Activated CD4-positive, alpha-beta memory T cell treated with anti-CD3 and anti-CD28 coated beads for 36 hours (primary cell): ENCODE measurements around the gene ACER1. TPM values are rescaled to one million over a fixed set of nuclear protein-coding genes. Genes with fewer than 3 reads are reported as not detected.
A peak's percentile ranks its signal among the peaks of the same experiment; 100 is the strongest.
"Not testable (repeated sequence)": the region's sequence is repeated elsewhere in the genome, so short reads cannot be mapped to it uniquely, and the experiment has no call there.

Experiments
- CTCF ChIA-PET: fragments of 350-600 bp; sonication (Branson Sonifier 250); formaldehyde crosslinking; loops from one replicate; lab custom pipeline; 2021; ENCODE audit warnings: antibody characterized with exemption, inconsistent platforms; lab: Charles Lee
- POLR2A ChIA-PET: fragments of 350-600 bp; sonication (Branson Sonifier 250); formaldehyde crosslinking; loops from one replicate; lab custom pipeline; 2021; ENCODE audit warnings: antibody characterized with exemption; lab: Charles Lee
- DNase-seq: peaks from one replicate; pipeline ENCODE4 v3.0.0-alpha.2; 2020
- H3K27ac Mint-ChIP-seq: one replicate; pipeline ENCODE4 v1.8.0; 2021; ENCODE audit warnings: mixed read lengths
- H3K27me3 Mint-ChIP-seq: one replicate; pipeline ENCODE4 v1.8.0; 2021; ENCODE audit warnings: mixed read lengths
- H3K36me3 Mint-ChIP-seq: one replicate; pipeline ENCODE4 v1.8.0; 2021; ENCODE audit warnings: mixed read lengths
- H3K4me1 Mint-ChIP-seq: one replicate; pipeline ENCODE4 v1.8.0; 2021; ENCODE audit warnings: low read depth, mixed read lengths
- H3K4me3 Mint-ChIP-seq: one replicate; pipeline ENCODE4 v1.8.0; 2021; ENCODE audit warnings: mild to moderate bottlenecking, mixed read lengths
- H3K9me3 Mint-ChIP-seq: one replicate; pipeline ENCODE4 v1.8.0; 2021; ENCODE audit warnings: mixed read lengths
- intact Hi-C: fragments of 100-400 bp; cut with micrococcal nuclease; formaldehyde crosslinking; loops from one replicate; pipeline ENCODE4 v1.15.1; 2023
- total RNA-seq, 2 experiments: library from RNA; stranded (reverse); gene quantifications; one replicate each; pipeline ENCODE4 v1.2.3, GENCODE V29; 2021

ACER1 gene
- total RNA-seq, 2 experiments from 2014 or later, result 0.14 TPM; not detected in 1

GRCh38 chr19:6373096-6373812 lies 39.8 kb upstream of the ACER1 start:
- Mint-ChIP-seq H3K36me3 (peaks cover 2% of the 10 kb centered on the region), H3K27me3 (no peaks in the 10 kb centered on the region), H3K27ac (peak overlapping the region; percentile 88), H3K4me1 (peaks cover 11% of the 10 kb centered on the region), H3K4me3 (peak overlapping the region; percentile 80), H3K9me3 (no peaks in the 10 kb centered on the region)
- intact Hi-C loops, result loop anchor here (1.0 to 10.0 kb wide), 6 partner anchors 20 to 693 kb away; partner anchors contain the start of genes GPR108, GTF2F1, MICOS13 and TRIP10
- ChIA-PET POLR2A (interaction anchor here (0.9 to 3.4 kb wide), 4 partner anchors 11 to 108 kb away, joined by 3 to 29 read pairs (median 10); partner anchors contain the start of genes CLPP, DENND1C, GTF2F1 and KHSRP), CTCF (interaction anchor here (0.9 to 1.8 kb wide), 4 partner anchors 10 to 490 kb away, joined by 3 to 7 read pairs (median 4); partner anchors contain the start of gene DENND1C)
- peak; percentile 100 for DNase-seq

DNA sequence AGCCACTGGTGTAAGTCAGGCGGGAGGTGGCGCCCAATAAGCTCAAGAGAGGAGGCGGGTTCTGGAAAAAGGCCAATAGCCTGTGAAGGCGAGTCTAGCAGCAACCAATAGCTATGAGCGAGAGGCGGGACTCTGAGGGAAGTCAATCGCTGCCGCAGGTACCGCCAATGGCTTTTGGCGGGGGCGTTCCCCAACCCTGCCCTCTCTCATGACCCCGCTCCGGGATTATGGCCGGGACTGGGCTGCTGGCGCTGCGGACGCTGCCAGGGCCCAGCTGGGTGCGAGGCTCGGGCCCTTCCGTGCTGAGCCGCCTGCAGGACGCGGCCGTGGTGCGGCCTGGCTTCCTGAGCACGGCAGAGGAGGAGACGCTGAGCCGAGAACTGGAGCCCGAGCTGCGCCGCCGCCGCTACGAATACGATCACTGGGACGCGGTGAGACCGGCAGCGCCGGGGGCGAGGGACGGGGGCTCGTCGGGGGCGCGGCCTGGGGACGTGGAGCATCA lies 39.2 kb upstream of the ACER1 start, which contains the start of gene ALKBH7:
TSS of gene ALKBH7 (plus strand) at position 201 of the 502 bp plus-strand sequence. CDS start at position 228, 27 bp downstream.
- Mint-ChIP-seq H3K27ac (peak within 1 kb of the TSS; percentile 88), H3K36me3 (peaks cover 4% of the 10 kb centered on the region), H3K9me3 (no peaks in the 10 kb centered on the region), H3K4me3 (peak within 1 kb of the TSS; percentile 80), H3K4me1 (peaks cover 11% of the 10 kb centered on the region), H3K27me3 (no peaks in the 10 kb centered on the region)
- CTCF ChIA-PET, result interaction anchor here (0.9 to 1.8 kb wide), 6 partner anchors 9 to 491 kb away, joined by 3 to 7 read pairs (median 4); partner anchors contain the start of genes CLPP and DENND1C
- POLR2A ChIA-PET, result interaction anchor here (0.7 to 3.4 kb wide), 5 partner anchors 10 to 109 kb away, joined by 3 to 29 read pairs (median 4); partner anchors contain the start of genes CLPP, DENND1C, GTF2F1 and KHSRP
- intact Hi-C loops, result loop anchor here (1.0 to 10.0 kb wide), 7 partner anchors 11 to 692 kb away; partner anchors contain the start of genes CLPP, GPR108, GTF2F1 and MICOS13
- DNase-seq, result peak; percentile 98

- intact Hi-C loops, result no loop called here
- CTCF ChIA-PET, result no interaction called here
- no peak overlapping the region for H3K4me3 Mint-ChIP-seq
Measured at GRCh38 chr19:6364353-6364752, 30.9 kb upstream of the ACER1 start.

DNA sequence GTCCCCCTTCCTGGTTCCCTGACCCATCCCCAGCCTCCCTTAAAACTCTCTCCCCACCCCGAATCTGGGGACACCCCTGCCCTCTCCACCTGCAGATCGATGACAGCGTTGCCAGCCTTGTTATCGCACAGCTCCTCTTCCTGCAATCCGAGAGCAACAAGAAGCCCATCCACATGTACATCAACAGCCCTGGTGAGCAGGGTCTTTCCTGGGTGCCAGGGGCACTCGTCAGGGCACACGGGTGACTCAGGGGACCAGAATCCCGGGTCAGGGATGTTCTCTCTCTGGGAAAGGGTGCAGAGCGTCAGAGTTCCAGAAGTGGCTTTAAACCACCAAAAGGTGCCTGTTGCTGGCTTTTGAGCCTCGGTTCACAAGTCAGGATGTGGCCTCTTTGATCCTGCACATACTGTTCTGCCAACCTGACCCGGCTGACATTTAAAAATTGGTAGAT lies 29.0 kb upstream of the ACER1 start:
- H3K4me3 Mint-ChIP-seq, result peak overlapping the region; percentile 98
- ChIA-PET POLR2A (interaction anchor here (2.4 to 3.4 kb wide), 2 partner anchors 10 to 62 kb away, joined by 8 to 29 read pairs; partner anchors contain the start of genes ALKBH7 and KHSRP), CTCF (interaction anchor here (1.7 kb wide), 1 partner anchor 144 kb away, joined by 5 read pairs; no protein-coding TSS in a partner anchor)
- DNase-seq, result peak; percentile 60
- H3K36me3 Mint-ChIP-seq, result peaks cover 27% of the 10 kb centered on the region
- no peaks in the 10 kb centered on the region for H3K9me3 Mint-ChIP-seq
- peak overlapping the region; percentile 95 for H3K27ac Mint-ChIP-seq
- H3K27me3 Mint-ChIP-seq, result no peaks in the 10 kb centered on the region
- intact Hi-C loops, result no loop called here
- H3K4me1 Mint-ChIP-seq, result peaks cover 18% of the 10 kb centered on the region

More at GRCh38 chr19:6364353-6364752, 30.9 kb upstream of the ACER1 start:
- Mint-ChIP-seq H3K36me3 (peaks cover 32% of the 10 kb centered on the region), H3K27me3 (no peaks in the 10 kb centered on the region), H3K4me1 (peaks cover 18% of the 10 kb centered on the region), H3K9me3 (no peaks in the 10 kb centered on the region), H3K27ac (peak overlapping the region; percentile 33)
- no peak for DNase-seq
- POLR2A ChIA-PET, result interaction anchor here (1.1 kb wide), 1 partner anchor 30 kb away, joined by 3 read pairs; no protein-coding TSS in a partner anchor

- peak overlapping the region; percentile 98 for H3K4me3 Mint-ChIP-seq
- ChIA-PET CTCF (interaction anchor here (1.7 kb wide), 1 partner anchor 143 kb away, joined by 5 read pairs; no protein-coding TSS in a partner anchor), POLR2A (interaction anchor here (2.4 to 3.4 kb wide), 2 partner anchors 10 to 63 kb away, joined by 8 to 29 read pairs; partner anchors contain the start of genes ALKBH7 and KHSRP)
- peaks cover 18% of the 10 kb centered on the region for H3K4me1 Mint-ChIP-seq
- H3K9me3 Mint-ChIP-seq, result no peaks in the 10 kb centered on the region
- DNase-seq, result no peak
- intact Hi-C loops, result no loop called here
- no peaks in the 10 kb centered on the region for H3K27me3 Mint-ChIP-seq
- H3K36me3 Mint-ChIP-seq, result peaks cover 26% of the 10 kb centered on the region
- H3K27ac Mint-ChIP-seq, result peak overlapping the region; percentile 95
Measured at GRCh38 chr19:6362027-6362350, 28.6 kb upstream of the ACER1 start.

- intact Hi-C loops, result loop anchor here (1.0 kb wide), 3 partner anchors 11 to 64 kb away; partner anchors contain the start of genes ALKBH7 and GTF2F1
- CTCF ChIA-PET, result interaction anchor here (1.0 to 1.7 kb wide), 5 partner anchors 12 to 412 kb away, joined by 3 to 5 read pairs (median 5); partner anchors contain the start of genes ALKBH7 and VAV1
- not testable (repeated sequence) for H3K9me3 Mint-ChIP-seq, H3K27me3 Mint-ChIP-seq, DNase-seq
- Mint-ChIP-seq H3K27ac (peak overlapping the region; percentile 95), H3K36me3 (peaks cover 19% of the 10 kb centered on the region), H3K4me3 (peak overlapping the region; percentile 98), H3K4me1 (peaks cover 18% of the 10 kb centered on the region)
- POLR2A ChIA-PET, result interaction anchor here (0.7 to 3.4 kb wide), 3 partner anchors 11 to 112 kb away, joined by 3 to 29 read pairs (median 8); partner anchors contain the start of genes ALKBH7 and KHSRP
Measured at GRCh38 chr19:6360857-6361216, 27.4 kb upstream of the ACER1 start.

DNA sequence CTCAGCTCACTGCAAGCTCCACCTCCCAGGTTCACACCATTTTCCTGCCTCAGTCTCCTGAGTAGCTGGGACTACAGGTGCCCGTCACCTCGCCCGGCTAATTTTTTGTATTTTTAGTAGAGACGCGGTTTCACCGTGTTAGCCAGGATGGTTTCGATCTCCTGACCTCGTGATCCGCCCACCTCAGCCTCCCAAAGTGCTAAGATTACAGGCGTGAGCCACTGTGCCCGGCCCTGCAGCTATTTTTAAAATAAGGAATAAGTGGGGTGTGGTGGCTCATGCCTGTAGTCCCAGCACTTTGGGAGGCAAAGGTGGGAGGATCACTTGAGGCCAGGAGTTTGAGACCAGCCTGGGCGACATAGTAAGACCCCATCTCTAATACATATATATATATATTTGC lies 27.0 kb upstream of the ACER1 start:
- H3K4me3 Mint-ChIP-seq, intact Hi-C loops, H3K27me3 Mint-ChIP-seq, H3K9me3 Mint-ChIP-seq, DNase-seq, H3K27ac Mint-ChIP-seq: not testable (repeated sequence)
- H3K4me1 Mint-ChIP-seq, result peaks cover 18% of the 10 kb centered on the region
- peaks cover 18% of the 10 kb centered on the region for H3K36me3 Mint-ChIP-seq
- ChIA-PET CTCF (interaction anchor here (1.1 to 1.4 kb wide), 2 partner anchors 34 to 65 kb away, joined by 3 to 5 read pairs; no protein-coding TSS in a partner anchor), POLR2A (interaction anchor here (2.4 to 3.4 kb wide), 2 partner anchors 12 to 64 kb away, joined by 8 to 29 read pairs; partner anchors contain the start of genes ALKBH7 and KHSRP)

- Mint-ChIP-seq H3K27ac (no peak overlapping the region), H3K4me1 (peaks cover 18% of the 10 kb centered on the region), H3K4me3 (no peak overlapping the region), H3K9me3 (no peaks in the 10 kb centered on the region), H3K27me3 (no peaks in the 10 kb centered on the region), H3K36me3 (peaks cover 15% of the 10 kb centered on the region)
- ChIA-PET POLR2A (interaction anchor here (2.4 kb wide), 1 partner anchor 65 kb away, joined by 8 read pairs; the partner anchor contains the start of gene KHSRP), CTCF (interaction anchor here (1.1 kb wide), 1 partner anchor 33 kb away, joined by 3 read pairs; no protein-coding TSS in a partner anchor)
- intact Hi-C loops, result no loop called here
- DNase-seq, result no peak
Measured at GRCh38 chr19:6359568-6360341, 26.3 kb upstream of the ACER1 start.

- intact Hi-C loops, result no loop called here
- POLR2A ChIA-PET, result no interaction called here
- H3K4me1 Mint-ChIP-seq, result peaks cover 9% of the 10 kb centered on the region
- no peak overlapping the region for H3K4me3 Mint-ChIP-seq
- no peak for DNase-seq
- CTCF ChIA-PET, result interaction anchor here (0.7 to 0.9 kb wide), 2 partner anchors 160 to 230 kb away, joined by 3 read pairs; no protein-coding TSS in a partner anchor
- no peaks in the 10 kb centered on the region for H3K9me3 Mint-ChIP-seq
- H3K27ac Mint-ChIP-seq, result no peak overlapping the region
- no peaks in the 10 kb centered on the region for H3K27me3 Mint-ChIP-seq
- peaks cover 6% of the 10 kb centered on the region for H3K36me3 Mint-ChIP-seq
Measured at GRCh38 chr19:6358003-6358402, 24.6 kb upstream of the ACER1 start.

DNA sequence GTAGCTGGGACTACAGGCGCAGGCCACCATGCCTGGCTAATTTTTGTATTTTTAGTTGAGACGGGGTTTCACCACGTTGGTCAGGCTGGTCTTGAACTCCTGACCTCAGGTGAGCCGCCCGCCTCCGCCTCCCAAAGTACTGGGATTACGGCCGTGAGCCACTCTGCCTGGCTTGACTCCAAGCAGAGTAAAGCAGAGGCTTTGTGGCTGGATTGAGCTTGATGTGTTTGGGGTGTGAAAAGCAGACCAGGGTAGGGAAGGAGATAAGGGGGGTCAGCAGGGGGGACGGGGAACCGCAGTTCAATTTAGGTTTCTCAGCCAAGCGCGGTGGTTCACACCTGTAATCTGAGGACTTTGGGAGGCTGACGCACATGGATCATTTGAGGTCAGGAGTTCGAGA lies 23.8 kb upstream of the ACER1 start:
- no peak for DNase-seq
- intact Hi-C loops, result no loop called here
- Mint-ChIP-seq H3K27ac (no peak overlapping the region), H3K4me1 (peaks cover 3% of the 10 kb centered on the region), H3K4me3 (no peak overlapping the region), H3K36me3 (peaks cover 4% of the 10 kb centered on the region), H3K27me3 (no peaks in the 10 kb centered on the region), H3K9me3 (no peaks in the 10 kb centered on the region)
- ChIA-PET POLR2A (no interaction called here), CTCF (interaction anchor here (0.7 to 0.9 kb wide), 2 partner anchors 160 to 230 kb away, joined by 3 read pairs; no protein-coding TSS in a partner anchor)
